ENCODE data around the gene TSEN34.
A peak's percentile ranks its signal among the peaks of the same experiment; 100 is the strongest.

TSEN34 gene

GRCh38 chr19:54191011-54191810 is at the start of gene TSEN34:
TSEN34 (plus strand) TSS chr19:54191308; CDS start chr19:54191365, 57 bp downstream.
- H3K9ac ChIP-seq (ENCODE audit: low read depth, low read length) = peak within 1 kb of the TSS; percentile 97
- no peaks in the 10 kb centered on the region; the same call in 1 of the 2 replicates for H3K4me1 ChIP-seq (ENCODE audit: insufficient read depth, low read length)
- H3K36me3 ChIP-seq (ENCODE audit: insufficient read depth, low read length) = no peaks in the 10 kb centered on the region
- no peaks in the 10 kb centered on the region for H3K9me3 ChIP-seq (ENCODE audit: control insufficient read depth, insufficient read depth, low read length)

GRCh38 chr19:54141356-54141755 is 49.8 kb upstream of the TSEN34 start:
- H3K36me3 ChIP-seq (ENCODE audit: insufficient read depth, low read length) = peaks cover 37% of the 10 kb centered on the region
- no peak overlapping the region for H3K9ac ChIP-seq (ENCODE audit: low read depth, low read length)
- H3K9me3 ChIP-seq (ENCODE audit: control insufficient read depth, insufficient read depth, low read length) = no peaks in the 10 kb centered on the region
- H3K4me1 ChIP-seq (ENCODE audit: insufficient read depth, low read length) = no peaks in the 10 kb centered on the region; the same call in 1 of the 2 replicates

DNA sequence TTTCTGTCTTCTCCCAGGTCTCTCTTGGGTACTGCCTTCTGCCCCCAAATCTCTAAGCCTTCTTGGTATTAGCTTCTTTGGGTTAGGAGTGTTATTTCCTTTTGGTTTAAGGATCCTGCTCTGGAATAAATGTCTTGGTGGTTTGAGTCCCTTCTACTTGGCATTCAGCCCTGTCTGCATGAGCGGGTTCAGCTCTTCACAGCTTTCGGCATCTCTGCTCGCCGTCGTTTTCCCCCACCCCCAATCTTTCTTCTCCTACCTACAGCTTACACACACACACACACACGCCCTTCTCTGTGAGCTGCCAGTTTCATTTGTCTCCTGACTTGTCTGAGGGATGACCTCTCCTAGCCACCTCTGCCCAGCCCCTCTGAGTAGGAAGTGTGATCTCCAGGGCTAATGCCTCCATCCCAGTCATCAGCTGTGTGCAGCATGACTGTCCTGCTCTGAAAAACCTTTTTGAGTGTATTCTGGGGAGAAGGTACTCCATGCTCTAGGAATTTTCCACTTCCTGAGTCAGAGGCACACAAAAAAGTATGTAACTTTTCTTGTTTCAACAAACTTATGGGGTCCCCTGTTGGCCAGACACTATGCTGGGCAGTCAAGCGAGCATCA is 48.8 kb upstream of the TSEN34 start:
- H3K36me3 ChIP-seq (ENCODE audit: insufficient read depth, low read length) = peaks cover 37% of the 10 kb centered on the region
- no peaks in the 10 kb centered on the region; the same call in 1 of the 2 replicates for H3K4me1 ChIP-seq (ENCODE audit: insufficient read depth, low read length)
- H3K9ac ChIP-seq (ENCODE audit: low read depth, low read length) = no peak overlapping the region
- H3K9me3 ChIP-seq (ENCODE audit: control insufficient read depth, insufficient read depth, low read length) = no peaks in the 10 kb centered on the region

DNA sequence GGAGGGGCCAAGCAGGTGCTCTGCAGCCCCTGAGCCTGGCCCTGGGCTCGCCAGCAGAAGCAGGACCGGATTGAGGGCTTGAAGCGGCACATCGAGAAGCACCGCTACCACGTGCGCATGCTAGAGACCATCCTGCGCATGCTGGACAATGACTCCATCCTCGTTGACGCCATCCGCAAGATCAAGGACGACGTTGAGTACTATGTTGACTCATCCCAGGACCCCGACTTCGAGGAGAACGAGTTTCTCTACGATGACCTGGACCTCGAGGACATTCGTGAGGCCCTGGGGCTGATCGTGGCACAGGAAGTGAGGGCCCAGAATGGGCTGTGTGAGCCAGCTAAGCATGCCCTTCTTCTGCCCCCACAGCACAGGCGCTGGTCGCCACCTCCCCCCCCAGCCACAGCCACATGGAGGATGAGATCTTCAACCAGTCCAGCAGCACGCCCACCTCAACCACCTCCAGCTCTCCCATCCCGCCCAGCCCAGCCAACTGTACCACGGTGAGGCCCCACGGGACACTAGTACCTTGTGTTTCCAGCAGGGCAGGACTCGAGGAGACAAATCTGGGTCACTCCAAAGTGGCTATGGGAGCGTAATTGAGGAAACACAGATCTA is 45.5 kb upstream of the TSEN34 start:
- H3K4me1 ChIP-seq (ENCODE audit: insufficient read depth, low read length) = no peaks in the 10 kb centered on the region
- no peaks in the 10 kb centered on the region for H3K9me3 ChIP-seq (ENCODE audit: control insufficient read depth, insufficient read depth, low read length)
- H3K9ac ChIP-seq (ENCODE audit: low read depth, low read length) = no peak overlapping the region
- peaks cover 39% of the 10 kb centered on the region for H3K36me3 ChIP-seq (ENCODE audit: insufficient read depth, low read length)

DNA sequence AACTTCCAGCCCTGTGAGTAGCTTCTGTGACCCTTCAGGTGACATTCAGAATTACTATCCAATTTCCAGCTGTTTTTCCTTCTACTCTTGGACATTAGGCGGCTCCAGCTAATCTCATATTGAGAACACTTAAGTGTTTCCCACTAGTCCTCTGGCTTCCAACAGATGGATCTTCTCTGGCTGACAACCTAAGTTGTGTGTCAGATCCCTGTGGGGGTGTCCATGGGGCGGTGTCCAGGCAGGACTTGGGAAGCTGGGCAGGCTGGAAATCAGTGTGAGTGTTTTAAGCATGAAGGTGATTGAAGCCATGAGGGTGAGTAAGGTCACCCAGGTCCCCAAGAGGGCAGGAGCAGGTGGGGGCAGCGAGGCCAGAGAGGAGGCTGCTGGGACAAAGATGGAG is 43.4 kb upstream of the TSEN34 start:
- Histone ChIP-seq H3K4me1 (ENCODE audit: insufficient read depth, low read length) (no peaks in the 10 kb centered on the region), H3K9me3 (ENCODE audit: control insufficient read depth, insufficient read depth, low read length) (no peaks in the 10 kb centered on the region), H3K9ac (ENCODE audit: low read depth, low read length) (no peak overlapping the region), H3K36me3 (ENCODE audit: insufficient read depth, low read length) (peaks cover 35% of the 10 kb centered on the region)

DNA sequence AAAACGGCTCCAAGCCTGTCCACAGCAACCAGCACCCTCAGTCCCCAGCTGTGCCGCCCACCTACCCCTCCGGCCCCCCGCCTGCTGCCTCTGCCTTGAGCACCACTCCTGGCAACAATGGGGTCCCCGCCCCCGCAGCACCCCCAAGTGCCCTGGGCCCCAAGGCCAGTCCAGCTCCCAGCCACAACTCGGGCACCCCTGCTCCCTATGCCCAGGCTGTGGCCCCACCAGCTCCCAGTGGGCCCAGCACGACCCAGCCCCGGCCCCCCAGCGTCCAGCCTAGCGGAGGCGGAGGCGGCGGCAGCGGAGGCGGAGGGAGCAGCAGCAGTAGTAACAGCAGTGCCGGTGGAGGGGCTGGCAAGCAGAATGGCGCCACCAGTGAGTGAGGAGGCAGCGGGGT is 43.0 kb upstream of the TSEN34 start:
- Histone ChIP-seq H3K9me3 (ENCODE audit: control insufficient read depth, insufficient read depth, low read length) (no peaks in the 10 kb centered on the region), H3K9ac (ENCODE audit: low read depth, low read length) (no peak overlapping the region), H3K36me3 (ENCODE audit: insufficient read depth, low read length) (peaks cover 31% of the 10 kb centered on the region), H3K4me1 (ENCODE audit: insufficient read depth, low read length) (no peaks in the 10 kb centered on the region)

DNA sequence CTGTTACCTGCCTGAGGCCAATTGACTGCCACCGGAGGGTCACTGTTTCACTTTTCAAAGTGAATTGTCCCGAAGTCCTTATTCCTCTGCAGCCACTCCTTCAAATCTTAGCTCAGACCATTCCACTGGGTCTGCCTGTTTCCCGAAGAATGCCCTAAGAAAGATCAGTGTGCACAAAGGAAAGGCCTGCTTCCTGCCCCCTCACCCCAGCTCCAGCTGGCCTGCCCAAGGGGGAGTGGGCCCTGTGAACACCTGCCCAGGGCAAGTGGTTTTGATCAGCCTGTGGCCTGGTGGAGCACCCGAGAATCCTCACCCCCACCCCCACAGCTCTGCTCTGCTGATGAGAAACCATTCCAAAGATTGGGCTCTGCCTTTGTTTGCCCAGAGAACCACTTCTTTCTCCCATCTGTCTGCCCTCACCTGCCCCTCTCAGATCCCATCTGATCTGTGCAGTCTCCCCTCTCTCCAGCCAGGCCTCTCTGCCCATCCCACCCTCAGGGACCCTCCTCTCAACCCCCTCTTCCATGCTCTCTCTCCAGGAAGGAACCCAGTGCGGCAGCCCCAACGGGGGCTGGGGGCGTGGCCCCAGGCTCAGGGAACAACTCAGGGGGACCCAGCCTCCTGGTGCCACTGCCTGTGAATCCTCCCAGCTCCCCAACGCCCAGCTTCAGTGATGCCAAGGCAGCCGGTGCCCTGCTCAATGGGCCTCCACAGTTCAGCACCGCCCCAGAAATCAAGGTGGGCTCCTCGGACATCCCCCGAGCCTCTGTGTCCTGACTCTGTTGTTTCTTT is 41.9 kb upstream of the TSEN34 start:
- H3K36me3 ChIP-seq (ENCODE audit: insufficient read depth, low read length) = peaks cover 22% of the 10 kb centered on the region

GRCh38 chr19:54151362-54152035 is 39.6 kb upstream of the TSEN34 start:
- Histone ChIP-seq H3K36me3 (ENCODE audit: insufficient read depth, low read length) (peaks cover 8% of the 10 kb centered on the region), H3K4me1 (ENCODE audit: insufficient read depth, low read length) (no peaks in the 10 kb centered on the region), H3K9me3 (ENCODE audit: control insufficient read depth, insufficient read depth, low read length) (no peaks in the 10 kb centered on the region), H3K9ac (ENCODE audit: low read depth, low read length) (no peak overlapping the region)

More for the DNA sequence above, 41.9 kb upstream of the TSEN34 start:
- no peak overlapping the region for H3K9ac ChIP-seq (ENCODE audit: low read depth, low read length)
- H3K9me3 ChIP-seq (ENCODE audit: control insufficient read depth, insufficient read depth, low read length) = no peaks in the 10 kb centered on the region
- no peaks in the 10 kb centered on the region for H3K4me1 ChIP-seq (ENCODE audit: insufficient read depth, low read length)

DNA sequence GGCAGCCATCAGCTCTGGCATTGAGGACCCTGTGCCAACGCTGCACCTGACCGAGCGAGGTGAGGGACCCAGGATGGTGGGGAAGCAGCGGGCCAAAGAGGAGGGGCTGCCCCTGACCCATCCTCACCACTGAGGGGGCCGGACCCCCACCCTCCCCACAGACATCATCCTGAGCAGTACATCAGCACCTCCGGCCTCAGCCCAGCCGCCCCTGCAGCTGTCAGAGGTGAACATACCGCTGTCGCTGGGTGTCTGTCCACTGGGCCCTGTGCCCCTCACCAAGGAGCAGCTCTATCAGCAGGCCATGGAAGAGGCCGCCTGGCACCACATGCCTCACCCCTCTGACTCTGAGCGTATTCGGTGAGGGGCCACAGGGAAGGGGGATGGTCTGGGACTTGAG is 38.8 kb upstream of the TSEN34 start:
- no peaks in the 10 kb centered on the region for H3K4me1 ChIP-seq (ENCODE audit: insufficient read depth, low read length)
- no peaks in the 10 kb centered on the region for H3K9me3 ChIP-seq (ENCODE audit: control insufficient read depth, insufficient read depth, low read length)
- H3K9ac ChIP-seq (ENCODE audit: low read depth, low read length) = no peak overlapping the region
- peaks cover 8% of the 10 kb centered on the region for H3K36me3 ChIP-seq (ENCODE audit: insufficient read depth, low read length)

- Histone ChIP-seq H3K9ac (ENCODE audit: low read depth, low read length) (no peak overlapping the region), H3K4me1 (ENCODE audit: insufficient read depth, low read length) (no peaks in the 10 kb centered on the region), H3K9me3 (ENCODE audit: control insufficient read depth, insufficient read depth, low read length) (no peaks in the 10 kb centered on the region), H3K36me3 (ENCODE audit: insufficient read depth, low read length) (peaks cover 8% of the 10 kb centered on the region)
These were observed 38.1 kb upstream of the TSEN34 start for GRCh38 chr19:54152878-54153524.

DNA sequence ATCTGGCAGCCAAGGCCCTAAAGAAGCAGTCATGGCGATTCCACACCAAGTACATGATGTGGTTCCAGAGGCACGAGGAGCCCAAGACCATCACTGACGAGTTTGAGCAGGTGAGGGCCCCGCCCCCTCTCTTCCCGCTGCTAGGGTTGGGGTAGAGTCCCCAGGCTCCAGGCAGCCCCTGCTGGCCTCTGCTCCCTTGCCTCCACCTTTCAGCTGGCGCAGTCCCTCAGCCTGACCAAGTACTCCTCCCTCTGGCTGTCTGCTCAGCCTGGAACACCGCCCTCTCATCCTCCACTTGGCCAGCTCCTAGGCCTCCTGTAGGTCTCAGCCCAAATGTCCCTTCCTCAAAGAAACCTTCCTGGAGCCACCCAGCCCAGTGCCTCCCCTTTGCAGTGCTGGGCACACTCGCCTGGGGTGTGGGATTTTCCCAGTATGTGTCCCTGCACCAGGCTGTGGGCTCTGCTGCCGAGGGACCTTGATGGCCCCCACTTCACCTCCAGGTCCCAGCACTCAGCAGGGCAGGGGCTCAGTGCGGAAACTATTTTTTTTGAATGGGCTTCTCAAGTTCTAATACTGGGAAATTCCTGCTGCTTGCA is 37.3 kb upstream of the TSEN34 start:
- Histone ChIP-seq H3K9me3 (ENCODE audit: control insufficient read depth, insufficient read depth, low read length) (no peaks in the 10 kb centered on the region), H3K4me1 (ENCODE audit: insufficient read depth, low read length) (no peaks in the 10 kb centered on the region), H3K36me3 (ENCODE audit: insufficient read depth, low read length) (peaks cover 7% of the 10 kb centered on the region), H3K9ac (ENCODE audit: low read depth, low read length) (no peak overlapping the region)

DNA sequence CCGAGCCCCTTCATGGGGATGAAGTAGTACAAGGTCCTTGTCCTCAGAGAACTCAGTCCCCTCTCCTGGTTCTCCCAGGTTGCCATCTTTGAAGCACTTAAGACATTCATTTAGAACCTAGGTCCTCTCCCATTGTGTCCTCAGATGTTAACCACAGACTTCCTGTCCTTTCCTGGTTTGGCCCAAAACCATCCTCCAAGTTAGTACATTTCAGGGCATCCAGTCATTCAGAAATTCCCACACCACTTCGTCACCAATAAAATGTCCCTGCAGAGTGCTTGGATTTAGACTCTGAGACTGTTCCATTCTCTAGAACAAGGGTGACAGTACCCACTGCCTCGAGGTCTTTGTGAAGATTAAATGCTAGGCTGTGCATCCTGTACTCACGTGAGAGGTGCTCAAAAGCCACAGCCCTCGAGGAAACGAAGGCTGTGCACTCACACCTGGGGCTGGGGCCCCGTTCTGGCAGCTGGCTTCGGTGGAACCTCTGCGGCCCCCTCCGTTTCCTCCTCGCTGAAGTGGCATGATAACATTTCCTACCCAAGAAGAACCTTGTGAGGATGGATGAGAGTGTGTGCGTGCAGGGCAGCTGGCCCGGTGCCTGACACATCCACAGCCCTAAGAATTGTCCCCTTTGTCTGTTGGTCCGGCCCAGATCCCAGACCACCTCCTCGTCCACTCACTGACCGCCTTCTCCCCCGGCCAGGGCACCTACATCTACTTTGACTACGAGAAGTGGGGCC is 36.3 kb upstream of the TSEN34 start:
- H3K4me1 ChIP-seq (ENCODE audit: insufficient read depth, low read length) = no peaks in the 10 kb centered on the region
- H3K9me3 ChIP-seq (ENCODE audit: control insufficient read depth, insufficient read depth, low read length) = no peaks in the 10 kb centered on the region
- H3K9ac ChIP-seq (ENCODE audit: low read depth, low read length) = no peak overlapping the region
- H3K36me3 ChIP-seq (ENCODE audit: insufficient read depth, low read length) = no peaks in the 10 kb centered on the region; the same call in 1 of the 2 replicates

DNA sequence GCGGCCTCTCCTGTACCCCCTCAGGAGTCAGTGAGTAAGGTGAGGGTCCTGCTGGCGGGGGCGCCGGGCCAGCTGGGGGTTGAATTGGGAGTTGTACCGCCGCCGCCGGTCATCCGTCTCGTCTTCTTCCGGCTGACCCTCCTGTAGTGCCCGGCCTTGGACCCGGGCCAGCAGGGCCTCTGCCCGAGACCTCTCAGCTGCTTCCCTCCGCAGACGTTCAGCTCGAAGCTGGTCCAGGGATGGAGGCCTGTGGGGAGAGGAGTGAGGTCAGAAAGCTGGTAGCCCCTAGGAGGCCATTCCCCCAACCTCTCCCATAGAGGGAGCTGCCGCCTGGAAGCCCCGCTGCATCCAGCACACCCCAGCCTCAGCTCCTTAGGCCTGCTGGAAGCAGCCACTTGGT is 35.4 kb upstream of the TSEN34 start:
- H3K36me3 ChIP-seq (ENCODE audit: insufficient read depth, low read length) = no peaks in the 10 kb centered on the region; the same call in 1 of the 2 replicates

More for the DNA sequence above, 35.4 kb upstream of the TSEN34 start:
- Histone ChIP-seq H3K9me3 (ENCODE audit: control insufficient read depth, insufficient read depth, low read length) (no peaks in the 10 kb centered on the region), H3K4me1 (ENCODE audit: insufficient read depth, low read length) (no peaks in the 10 kb centered on the region), H3K9ac (ENCODE audit: low read depth, low read length) (no peak overlapping the region)

Measured in ES-I3 (cell line).